Cardiac muscle cell (in vitro differentiated cells and primary cell): ENCODE results near the gene NFIA. TPM values are rescaled to one million over a fixed set of nuclear protein-coding genes. Genes with fewer than 3 reads are reported as not detected.
A peak's percentile ranks its signal among the peaks of the same experiment; 100 is the strongest.

Experiments
- DNase-seq, 2 donors: peaks; one replicate each; pipeline versions ENCODE4 v3.0.0 to v3.0.0-alpha.2; 2010 to 2017; ENCODE audit warnings: low read depth in 1 of 2, low spot score in 1 of 2
- H3K27ac ChIP-seq: fragments of 200-600 bp; sonication (generic); 2 replicates; pipeline ENCODE4 v1.5.1; 2016
- H3K27me3 ChIP-seq: fragments of 200-600 bp; sonication (generic); 2 replicates; pipeline ENCODE4 v1.6.0; 2016; ENCODE audit warnings: control low read depth
- H3K36me3 ChIP-seq: fragments of 200-600 bp; sonication (generic); 2 replicates; pipeline ENCODE4 v1.5.1; 2016; ENCODE audit warnings: control low read depth
- H3K4me1 ChIP-seq: fragments of 200-600 bp; sonication (generic); 2 replicates; pipeline ENCODE4 v1.8.1; 2017; ENCODE audit warnings: low read depth, mild to moderate bottlenecking, mixed run types
- H3K4me3 ChIP-seq: fragments of 200-600 bp; sonication (generic); 2 replicates; pipeline ENCODE4 v1.5.1; 2016; ENCODE audit warnings: mild to moderate bottlenecking
- H3K9me3 ChIP-seq: fragments of 200-600 bp; sonication (generic); 2 replicates; pipeline ENCODE4 v1.5.1; 2017; ENCODE audit warnings: low read depth, mild to moderate bottlenecking, control low read depth
- CTCF ChIP-seq: IDR thresholded peaks from 2 replicates; pipeline ENCODE4 v1.5.1; 2012; ENCODE audit warnings: low read depth, mild to moderate bottlenecking, low read length
- polyA plus RNA-seq: library from polyadenylated mRNA; unstranded; fragments of >200 nt; fragmentation: Nextera tagmentation; extraction: Ambion mirVana; gene quantifications from 2 replicates; pipeline ENCODE4 v1.2.1, GENCODE V29; 2016
- total RNA-seq: library from RNA; depleted of rRNA; stranded (reverse); fragments of >200 nt; gene quantifications from 2 replicates; pipeline ENCODE4 v1.2.3, GENCODE V29; 2016

NFIA gene
- total and polyA plus RNA-seq, 2 experiments from 2014 or later = 10.1 to 12.0 TPM

GRCh38 chr1:61149010-61149860 is 66.9 kb downstream of the NFIA start:
- Histone ChIP-seq H3K4me3 (no peak overlapping the region), H3K4me1 (peaks cover 7% of the 10 kb centered on the region), H3K36me3 (no peaks in the 10 kb centered on the region), H3K27me3 (no peaks in the 10 kb centered on the region), H3K9me3 (no peaks in the 10 kb centered on the region), H3K27ac (no peak overlapping the region)
- DNase-seq = no peak
- no peak for TF ChIP-seq CTCF

- Histone ChIP-seq H3K36me3 (no peaks in the 10 kb centered on the region), H3K4me3 (no peak overlapping the region), H3K27me3 (no peaks in the 10 kb centered on the region), H3K9me3 (no peaks in the 10 kb centered on the region), H3K4me1 (peaks cover 13% of the 10 kb centered on the region), H3K27ac (no peak overlapping the region)
- TF ChIP-seq CTCF = no peak
- DNase-seq = no peak
Measured at GRCh38 chr1:61151565-61151964, 69.2 kb downstream of the NFIA start.

- Histone ChIP-seq H3K27ac (no peak overlapping the region), H3K36me3 (no peaks in the 10 kb centered on the region), H3K4me1 (peaks cover 18% of the 10 kb centered on the region), H3K4me3 (no peak overlapping the region), H3K27me3 (no peaks in the 10 kb centered on the region), H3K9me3 (no peaks in the 10 kb centered on the region)
- no peak for DNase-seq
- no peak for TF ChIP-seq CTCF
Measured at GRCh38 chr1:61152066-61152465, 69.7 kb downstream of the NFIA start.

GRCh38 chr1:61152469-61153105 is 70.2 kb downstream of the NFIA start:
- Histone ChIP-seq H3K27me3 (no peaks in the 10 kb centered on the region), H3K9me3 (no peaks in the 10 kb centered on the region), H3K4me1 (peaks cover 22% of the 10 kb centered on the region), H3K27ac (no peak overlapping the region), H3K4me3 (no peak overlapping the region), H3K36me3 (no peaks in the 10 kb centered on the region)
- no peak for TF ChIP-seq CTCF
- no peak for DNase-seq

GRCh38 chr1:61156576-61157467 is 74.5 kb downstream of the NFIA start:
- Histone ChIP-seq H3K4me1 (peaks cover 20% of the 10 kb centered on the region), H3K27ac (peak overlapping the region; percentile 80), H3K9me3 (no peaks in the 10 kb centered on the region), H3K27me3 (no peaks in the 10 kb centered on the region), H3K4me3 (no peak overlapping the region), H3K36me3 (no peaks in the 10 kb centered on the region)
- no peak for TF ChIP-seq CTCF
- no peak for DNase-seq
